H1 (cell line): Measurements from ENCODE around the gene TTC28. TPM values are rescaled to one million over a fixed set of nuclear protein-coding genes. Genes with fewer than 3 reads are reported as not detected.

Source experiments
- CTCF ChIA-PET: fragments of 300-600 bp; sonication (Branson Sonifier 250); formaldehyde crosslinking; loops from one replicate; lab custom pipeline; 2021; ENCODE audit not compliant: partially characterized antibody; lab: Charles Lee
- POLR2A ChIA-PET: fragments of 300-600 bp; sonication (Branson Sonifier 250); formaldehyde crosslinking; loops from one replicate; lab custom pipeline; 2021; ENCODE audit warnings: inconsistent platforms; ENCODE audit not compliant: partially characterized antibody; lab: Charles Lee
- DNase-seq, 2 experiments: peaks; one replicate each; pipeline versions ENCODE4 v3.0.0 to v3.0.0-alpha.2; 2010 to 2022; ENCODE audit warnings: low spot score in 2 of 2, low read depth in 1 of 2, mixed read lengths in 1 of 2
- FAIRE-seq: peaks from 2 replicates; lab custom pipeline; 2011; peaks lifted over from hg19 to GRCh38; lab: Jason Lieb, UNC
- H2AFZ ChIP-seq: 2 replicates; pipeline ENCODE4 v1.8.1; 2012; ENCODE audit warnings: low read length, inconsistent platforms
- H2AK5ac ChIP-seq: 2 replicates; pipeline ENCODE4 v1.6.1; 2013; ENCODE audit warnings: low read depth, low read length
- H2BK120ac ChIP-seq: replicated peaks from 2 replicates; pipeline ENCODE3; 2013; ENCODE audit warnings: low read depth, low read length, inconsistent platforms
- H2BK12ac ChIP-seq: 2 replicates; pipeline ENCODE4 v1.6.1; 2013; ENCODE audit warnings: low read depth, low read length
- H2BK15ac ChIP-seq: 2 replicates; pipeline ENCODE4 v1.6.1; 2013; ENCODE audit warnings: low read length
- H2BK20ac ChIP-seq: 2 replicates; pipeline ENCODE4 v1.6.1; 2013; ENCODE audit warnings: low read length
- H2BK5ac ChIP-seq: 2 replicates; pipeline ENCODE4 v1.6.1; 2013; ENCODE audit warnings: low read depth, low read length
- H3K14ac ChIP-seq: 2 replicates; pipeline ENCODE4 v1.6.1; 2013; ENCODE audit warnings: inconsistent platforms; ENCODE audit not compliant: insufficient read length
- H3K18ac ChIP-seq: 2 replicates; pipeline ENCODE4 v1.6.1; 2013; ENCODE audit warnings: low read length; ENCODE audit errors: extremely low read depth
- H3K23ac ChIP-seq: 2 replicates; pipeline ENCODE4 v1.6.1; 2013; ENCODE audit warnings: inconsistent platforms; ENCODE audit not compliant: insufficient read length
- H3K23me2 ChIP-seq: 2 replicates; pipeline ENCODE4 v1.6.1; 2013; ENCODE audit warnings: low read depth, low read length
- H3K27ac ChIP-seq: 2 replicates; pipeline ENCODE4 v1.6.1; 2011; ENCODE audit warnings: low read depth, low read length, inconsistent platforms
- H3K27me3 ChIP-seq, 4 experiments: replicated peaks in 1 of 4; 1 replicate in 1 of 4; 2 replicates in 3 of 4; pipeline versions ENCODE4 v1.6.1 to v1.8.1; 2011 to 2013; ENCODE audit warnings: low read length in 3 of 4, mild to moderate bottlenecking in 3 of 4, inconsistent platforms in 2 of 4, mixed read lengths in 2 of 4, moderate library complexity in 1 of 4; ENCODE audit not compliant: control insufficient read depth in 3 of 4, insufficient read depth in 3 of 4; ENCODE audit errors: extremely low read depth in 1 of 4
- H3K36me3 ChIP-seq, 4 experiments: 2 replicates each; pipeline versions ENCODE4 v1.6.1 to v1.8.1; 2011 to 2013; ENCODE audit warnings: mild to moderate bottlenecking in 4 of 4, low read length in 3 of 4, moderate library complexity in 2 of 4, control low read depth in 1 of 4, inconsistent platforms in 1 of 4; ENCODE audit not compliant: insufficient read depth in 4 of 4, control insufficient read depth in 2 of 4
- H3K4ac ChIP-seq: replicated peaks from 2 replicates; pipeline ENCODE3; 2013; ENCODE audit warnings: low read length, low read depth, mixed read lengths, inconsistent platforms; ENCODE audit not compliant: insufficient read length
- H3K4me1 ChIP-seq, 4 experiments: replicated peaks in 1 of 4; 1 replicate in 1 of 4; 2 replicates in 3 of 4; pipeline versions ENCODE4 v1.6.1 to v1.8.1; 2011 to 2013; ENCODE audit warnings: low read length in 3 of 4, inconsistent platforms in 2 of 4, mixed read lengths in 1 of 4; ENCODE audit not compliant: insufficient read depth in 4 of 4, control insufficient read depth in 3 of 4
- H3K4me2 ChIP-seq, 2 experiments: 2 replicates each; pipeline versions ENCODE4 v1.6.1 to v1.8.1; 2011 to 2013; ENCODE audit warnings: low read depth in 2 of 2, low read length in 2 of 2, control low read depth in 1 of 2, inconsistent platforms in 1 of 2, mild to moderate bottlenecking in 1 of 2; ENCODE audit not compliant: insufficient read depth in 1 of 2
- H3K4me3 ChIP-seq, 4 experiments: fragments of 200-600, 300-600 bp in 1 of 4; sonication (generic), shearing (Covaris generic), sonication (Bioruptor Twin) in 1 of 4; 2 replicates each; pipeline versions ENCODE4 v1.5.1 to v1.8.1; 2011 to 2016; ENCODE audit warnings: low read length in 4 of 4, low read depth in 3 of 4, control low read depth in 2 of 4, inconsistent platforms in 2 of 4, mild to moderate bottlenecking in 2 of 4, mixed read lengths in 1 of 4, moderate library complexity in 1 of 4; ENCODE audit not compliant: insufficient read depth in 2 of 4; ENCODE audit errors: extremely low read depth in 1 of 4
- H3K56ac ChIP-seq: replicated peaks from 2 replicates; pipeline ENCODE3; 2013; ENCODE audit warnings: low read depth, mild to moderate bottlenecking, mixed read lengths, low read length, inconsistent platforms; ENCODE audit not compliant: insufficient read length
- H3K79me1 ChIP-seq: 2 replicates; pipeline ENCODE4 v1.6.1; 2013; ENCODE audit warnings: low read depth, low read length, control low read depth
- H3K79me2 ChIP-seq, 2 experiments: 2 replicates each; pipeline versions ENCODE4 v1.6.1 to v1.8.1; 2012 to 2013; ENCODE audit warnings: low read length in 2 of 2, mild to moderate bottlenecking in 2 of 2, inconsistent platforms in 1 of 2; ENCODE audit not compliant: insufficient read depth in 2 of 2, control insufficient read depth in 1 of 2
- H3K9ac ChIP-seq, 4 experiments: replicated peaks in 1 of 4; 1 replicate in 1 of 4; 2 replicates in 3 of 4; pipeline versions ENCODE4 v1.6.1 to v1.8.1; 2011 to 2013; ENCODE audit warnings: low read depth in 3 of 4, low read length in 3 of 4, control low read depth in 2 of 4, mild to moderate bottlenecking in 2 of 4, moderate library complexity in 2 of 4, inconsistent platforms in 1 of 4; ENCODE audit errors: extremely low read depth in 1 of 4
- H3K9me3 ChIP-seq, 2 experiments: 2 replicates each; pipeline versions ENCODE4 v1.6.1 to v1.8.1; 2012 to 2013; ENCODE audit warnings: mild to moderate bottlenecking in 2 of 2, moderate library complexity in 2 of 2, control low read depth in 1 of 2, inconsistent platforms in 1 of 2, low read depth in 1 of 2, low read length in 1 of 2, mixed read lengths in 1 of 2; ENCODE audit not compliant: insufficient read depth in 2 of 2
- H4K20me1 ChIP-seq, 2 experiments: replicated peaks in 1 of 2; 2 replicates each; pipeline versions ENCODE3 to v1.8.1; 2011 to 2013; ENCODE audit warnings: inconsistent platforms in 2 of 2, low read length in 2 of 2, mild to moderate bottlenecking in 1 of 2; ENCODE audit not compliant: insufficient read depth in 2 of 2, control insufficient read depth in 1 of 2
- H4K5ac ChIP-seq: 2 replicates; pipeline ENCODE4 v1.6.1; 2013; ENCODE audit warnings: low read length, low read depth, mixed read lengths, inconsistent platforms; ENCODE audit not compliant: insufficient read length
- H4K8ac ChIP-seq: 2 replicates; pipeline ENCODE4 v1.8.0; 2013; ENCODE audit warnings: mild to moderate bottlenecking, moderate library complexity, low read length, inconsistent platforms; ENCODE audit not compliant: insufficient read depth; ENCODE audit errors: extremely low read depth
- H4K91ac ChIP-seq: replicated peaks from 2 replicates; pipeline ENCODE3; 2013; ENCODE audit warnings: low read length, mixed read lengths, inconsistent platforms; ENCODE audit not compliant: insufficient read length
- BACH1 ChIP-seq: IDR thresholded peaks from 2 replicates; pipeline ENCODE4 v1.6.1; 2012; ENCODE audit warnings: low read length, improper control_type of control experiment
- POU5F1 ChIP-seq: IDR thresholded peaks from 2 replicates; pipeline ENCODE4 v1.6.1; 2011; ENCODE audit warnings: low read depth, mild to moderate bottlenecking, low read length, moderate library complexity
- TBP ChIP-seq: IDR thresholded peaks from 2 replicates; pipeline ENCODE4 v1.6.1; 2011; ENCODE audit warnings: low read depth, low read length, improper control_type of control experiment
- USF2 ChIP-seq: IDR thresholded peaks from 2 replicates; pipeline ENCODE4 v1.6.1; 2011; ENCODE audit warnings: low read length, improper control_type of control experiment
- WGBS, 2 experiments: shearing (Covaris generic) in 1 of 2; methylation state at CpG; one replicate each; pipeline versions ENCODE4 v1.1.6 to v1.1.7; 2013 to 2015; ENCODE audit warnings: low lambda C conversion rate in 2 of 2, mixed read lengths in 2 of 2, inconsistent platforms in 1 of 2, low coverage in 1 of 2, missing lambda C conversion rate in 1 of 2; ENCODE audit not compliant: insufficient replicate concordance in 2 of 2, insufficient coverage in 1 of 2, insufficient read length in 1 of 2; ENCODE audit errors: extremely low coverage in 1 of 2, missing lambda C conversion rate in 1 of 2; 5-methylcytosine and 5-hydroxymethylcytosine counted together
- polyA plus RNA-seq, 7 experiments: library from polyadenylated mRNA; depleted of rRNA in 3 of 7; stranded (reverse) in 5 of 7; unstranded in 2 of 7; fragments of >200 nt in 5 of 7; fragments of 200-250 nt in 2 of 7; gene quantifications; 1 replicate in 5 of 7; 2 replicates in 1 of 7; 4 replicates in 1 of 7; pipeline versions ENCODE4 v1.2.1 to v1.2.3, GENCODE V29; 2011 to 2013; ENCODE audit warnings: missing spikeins in 2 of 7, mixed read lengths in 2 of 7
- total RNA-seq: library from RNA; stranded (reverse); fragmentation: NEBNext Ultra II Directional; extraction: Animal tissue kit (Norgen Biotek cat#: 25700); gene quantifications from 2 replicates; pipeline ENCODE4 v1.2.1, GENCODE V29; 2021

Gene TTC28
- total and polyA plus RNA-seq, 2 of the 8 experiments (the other 6 are each of a cell fraction or from before 2014, with no cell fraction given): 2.6 to 12.6 TPM

- 92% methylated on average over 2 of the region's 2 CpGs; no CpG with 5 or more reads in 1 of the 2 experiments for WGBS, 2 experiments
- no peak overlapping the region for H2BK20ac ChIP-seq
- H4K91ac ChIP-seq: no peak overlapping the region
- FAIRE-seq: no peak
- no peak overlapping the region for H2AK5ac ChIP-seq
- H3K79me2 ChIP-seq: no peaks in the 10 kb centered on the region
- no peak overlapping the region for H2BK120ac ChIP-seq
- no peaks in the 10 kb centered on the region for H3K9me3 ChIP-seq
- H3K23ac ChIP-seq: no peak overlapping the region
- H3K4me2 ChIP-seq: no peak overlapping the region
- H2BK15ac ChIP-seq: no peak overlapping the region
- no peak for DNase-seq
- ChIA-PET POLR2A (no interaction called here), CTCF (interaction anchor here (1.0 to 1.7 kb wide), 3 partner anchors 16 to 207 kb away, joined by 3 to 5 read pairs (median 3); no protein-coding TSS in a partner anchor)
- H3K14ac ChIP-seq: no peak overlapping the region
- no peak overlapping the region for H3K4ac ChIP-seq
- no peak overlapping the region for H3K4me3 ChIP-seq
- no peaks in the 10 kb centered on the region for H3K79me1 ChIP-seq
- TF ChIP-seq USF2: no peak
- no peak for TF ChIP-seq TBP
- no peak for TF ChIP-seq POU5F1
- TF ChIP-seq BACH1: no peak
- no peaks in the 10 kb centered on the region for H3K27me3 ChIP-seq
- H3K56ac ChIP-seq: no peak overlapping the region
- H3K9ac ChIP-seq: no peak overlapping the region
- no peaks in the 10 kb centered on the region for H3K23me2 ChIP-seq
- no peaks in the 10 kb centered on the region for H4K20me1 ChIP-seq
- no peak overlapping the region for H3K27ac ChIP-seq
- no peak overlapping the region for H2BK5ac ChIP-seq
- H2AFZ ChIP-seq: no peak overlapping the region
- no peak overlapping the region for H2BK12ac ChIP-seq
- no peak overlapping the region for H3K18ac ChIP-seq
- no peak overlapping the region for H4K8ac ChIP-seq
- no peak overlapping the region for H4K5ac ChIP-seq
- no peaks in the 10 kb centered on the region for H3K4me1 ChIP-seq
- no peaks in the 10 kb centered on the region for H3K36me3 ChIP-seq
Measured at GRCh38 chr22:28259774-28260312, 419.8 kb downstream of the TTC28 start.
